Fibroblast of skin of right quadriceps (primary cell): Measurements from ENCODE around the gene ASAP2.
"Not testable (repeated sequence)": the region's sequence is repeated elsewhere in the genome, so short reads cannot be mapped to it uniquely, and the experiment has no call there.

ENCODE experiments used
- DNase-seq: peaks from one replicate; pipeline ENCODE4 v3.0.0-alpha.2; 2013

Gene ASAP2

GRCh38 chr2:9388950-9389911 is 182.6 kb downstream of the ASAP2 start:
- no peak for DNase-seq

- DNase-seq = no peak
These were observed 183.7 kb downstream of the ASAP2 start for GRCh38 chr2:9390151-9390850.

GRCh38 chr2:9390991-9391390 is 184.4 kb downstream of the ASAP2 start:
- DNase-seq = no peak

GRCh38 chr2:9391961-9392720 is 185.5 kb downstream of the ASAP2 start:
- no peak for DNase-seq

- peak; percentile 52 for DNase-seq
These were observed 186.5 kb downstream of the ASAP2 start for GRCh38 chr2:9392898-9393765.

- DNase-seq = no peak
These were observed 188.2 kb downstream of the ASAP2 start for GRCh38 chr2:9394816-9395215.

- DNase-seq = no peak
These were observed 190.6 kb downstream of the ASAP2 start for GRCh38 chr2:9397201-9397600.

GRCh38 chr2:9398251-9398650 is 191.6 kb downstream of the ASAP2 start:
- DNase-seq = not testable (repeated sequence)

- DNase-seq = no peak
These were observed 192.5 kb downstream of the ASAP2 start for GRCh38 chr2:9398881-9399780.

- no peak for DNase-seq
These were observed 193.9 kb downstream of the ASAP2 start for GRCh38 chr2:9400268-9401058.

- no peak for DNase-seq
These were observed 194.5 kb downstream of the ASAP2 start for GRCh38 chr2:9401059-9401547.

- DNase-seq = no peak
These were observed 195.2 kb downstream of the ASAP2 start for GRCh38 chr2:9401646-9402371.

- peak; percentile 40 for DNase-seq
These were observed 197.3 kb downstream of the ASAP2 start for GRCh38 chr2:9403924-9404323.

GRCh38 chr2:9404451-9404850 is 197.8 kb downstream of the ASAP2 start:
- DNase-seq = no peak

- DNase-seq = no peak
These were observed 199.0 kb downstream of the ASAP2 start for GRCh38 chr2:9405636-9406035.

- no peak for DNase-seq
These were observed 200.1 kb downstream of the ASAP2 start for GRCh38 chr2:9406529-9407362.

GRCh38 chr2:9407363-9407811 is 200.8 kb downstream of the ASAP2 start:
- no peak for DNase-seq

GRCh38 chr2:9408641-9409151 is 202.1 kb downstream of the ASAP2 start:
- no peak for DNase-seq
